Stimulated activated CD4-positive, alpha-beta T cell treated with anti-CD3 and anti-CD28 coated beads, Interleukin-12 subunit alpha, Interleukin-12 subunit beta, amount 100 ng/mL, for 48 hours (primary cell): ENCODE data around the gene FOXD1.
"Not testable (repeated sequence)": the region's sequence is repeated elsewhere in the genome, so short reads cannot be mapped to it uniquely, and the experiment has no call there.

ENCODE experiments used
- DNase-seq, 3 donors: peaks; one replicate each; pipeline ENCODE4 v3.0.0-alpha.2; 2020; ENCODE audit warnings: low read depth in 2 of 3, low spot score in 1 of 3

The FOXD1 gene

GRCh38 chr5:73417303-73418034, 31.1 kb downstream of the FOXD1 start:
- DNase-seq, result no peak

- DNase-seq, result no peak
Observed at GRCh38 chr5:73415617-73416016, 33.0 kb downstream of the FOXD1 start.

- no peak for DNase-seq
Observed at GRCh38 chr5:73415171-73415570, 33.4 kb downstream of the FOXD1 start.

- DNase-seq, result no peak
Observed at GRCh38 chr5:73412597-73412988, 36.0 kb downstream of the FOXD1 start.

- DNase-seq, result no peak
Observed at GRCh38 chr5:73411936-73412596, 36.5 kb downstream of the FOXD1 start.

GRCh38 chr5:73409927-73410326, 38.6 kb downstream of the FOXD1 start:
- DNase-seq, result not testable (repeated sequence)

- DNase-seq, result no peak
Observed at GRCh38 chr5:73405691-73406090, 42.9 kb downstream of the FOXD1 start.

- DNase-seq, result no peak
Observed at GRCh38 chr5:73399775-73400174, 48.8 kb downstream of the FOXD1 start.
